Umbilical cord (tissue), 2 donors: Measurements from ENCODE around the gene AKT3. TPM values are rescaled to one million over a fixed set of nuclear protein-coding genes. Genes with fewer than 3 reads are reported as not detected.

ENCODE experiments used
- DNase-seq: peaks from one replicate; pipeline ENCODE4 v3.0.0-alpha.2; 2015; ENCODE audit warnings: low spot score
- total RNA-seq: library from RNA; depleted of rRNA; stranded (reverse); fragments of >200 nt; gene quantifications from one replicate; pipeline ENCODE4 v1.2.3, GENCODE V29; 2014; ENCODE audit warnings: low replicate concordance; ENCODE audit not compliant: insufficient read depth

The AKT3 gene
- total RNA-seq, 1 donor from 2014 or later: 64.0 TPM

DNA sequence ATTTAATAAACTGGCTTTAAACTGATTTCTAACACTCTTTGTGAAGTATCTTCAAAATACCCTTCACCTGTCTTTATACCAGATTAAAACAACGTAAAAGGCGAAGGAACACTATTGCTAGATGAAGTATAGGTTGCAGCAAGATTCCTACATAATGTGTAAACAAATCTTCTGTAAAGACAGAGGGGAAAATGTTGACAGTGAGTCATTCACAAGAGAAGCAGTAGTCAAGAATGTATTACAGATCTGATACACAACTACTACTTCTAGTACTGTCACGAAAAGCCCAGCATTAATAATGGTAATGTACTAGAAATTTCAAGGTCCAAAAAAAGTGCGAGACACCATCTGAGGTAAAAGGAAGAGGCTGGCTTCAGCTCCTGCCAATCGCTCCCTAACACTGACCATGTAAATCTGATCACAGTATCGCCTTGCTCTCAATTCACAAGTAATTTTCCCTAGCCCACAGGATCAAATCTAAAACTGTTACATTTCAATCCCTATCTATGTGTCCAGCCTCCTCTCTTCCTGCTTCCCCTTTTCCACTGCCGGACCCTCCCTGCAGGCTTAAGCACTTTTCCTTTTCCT is 290.4 kb downstream of the AKT3 start:
- DNase-seq: no peak

DNA sequence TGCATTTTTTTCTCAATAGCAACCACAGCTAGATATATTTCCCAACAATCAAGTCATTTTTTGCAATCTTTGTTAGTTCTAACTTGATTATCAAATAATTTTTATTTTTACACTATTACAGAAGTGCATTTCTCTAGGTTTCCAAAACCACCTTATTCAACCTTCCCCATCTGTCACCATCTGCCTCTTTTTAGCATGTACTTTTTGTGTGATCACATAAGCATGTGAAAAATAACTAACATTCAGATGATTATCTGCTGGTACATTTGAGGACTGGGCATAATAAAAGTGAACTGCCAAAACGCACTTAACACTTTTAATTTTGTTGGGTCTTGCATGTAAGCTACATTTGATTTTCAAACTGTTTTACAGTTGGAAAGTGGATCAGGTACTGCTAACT is 291.5 kb downstream of the AKT3 start:
- DNase-seq: no peak

DNA sequence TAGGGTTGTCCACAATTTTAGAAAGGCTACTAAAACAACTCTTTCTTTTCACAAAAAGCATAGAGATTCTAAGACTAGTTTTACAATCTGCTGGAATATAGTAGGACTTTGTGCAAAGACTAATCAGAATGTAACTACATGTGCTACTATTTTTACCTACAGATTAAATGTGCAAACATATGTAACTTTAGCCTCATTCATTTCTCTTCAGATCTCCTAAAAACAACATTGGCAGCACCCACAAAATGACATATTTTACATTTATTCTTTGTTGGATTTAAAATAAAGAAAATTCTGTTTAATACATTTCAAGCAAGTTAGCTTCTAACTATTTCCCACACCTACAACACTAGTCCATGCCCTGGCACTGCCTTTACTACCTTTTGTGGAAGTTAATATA is 292.2 kb downstream of the AKT3 start:
- no peak for DNase-seq

DNA sequence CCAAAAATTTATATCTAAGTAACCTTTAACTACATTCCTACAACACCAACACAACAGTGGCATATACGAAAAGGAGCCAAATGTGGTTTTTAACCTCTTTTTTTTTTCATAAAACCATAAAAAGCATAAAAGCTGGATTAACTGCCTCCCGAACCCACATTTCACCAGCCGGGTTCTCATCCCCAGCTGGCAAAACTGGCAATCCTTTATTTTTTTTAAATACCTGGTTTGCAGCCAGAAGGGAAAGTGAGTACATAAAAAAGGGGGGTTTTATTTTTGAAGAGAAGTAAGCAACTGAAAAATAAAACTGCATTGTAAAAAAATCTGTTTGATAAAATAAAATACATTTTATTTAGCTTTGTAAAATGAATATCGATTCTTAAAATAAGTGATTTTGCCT is 295.4 kb downstream of the AKT3 start:
- no peak for DNase-seq

DNA sequence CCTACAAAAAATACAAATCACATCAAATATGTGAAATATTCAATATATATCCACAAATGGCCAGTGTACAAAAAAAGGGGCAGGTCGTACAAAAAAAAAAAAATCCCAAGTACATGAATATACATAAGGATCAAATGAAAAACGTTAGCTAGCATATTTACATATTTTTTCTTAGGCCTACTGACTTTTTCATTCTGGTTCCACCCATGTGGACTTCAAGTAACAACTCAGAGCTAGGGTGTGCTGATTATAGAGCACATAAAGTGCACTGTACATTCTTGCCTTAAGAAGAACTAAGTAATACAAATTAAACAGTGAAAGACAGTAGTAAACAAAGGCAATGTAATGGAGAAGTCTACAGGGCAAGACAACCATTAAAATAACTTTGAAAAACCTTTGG is 297.0 kb downstream of the AKT3 start:
- no peak for DNase-seq

DNA sequence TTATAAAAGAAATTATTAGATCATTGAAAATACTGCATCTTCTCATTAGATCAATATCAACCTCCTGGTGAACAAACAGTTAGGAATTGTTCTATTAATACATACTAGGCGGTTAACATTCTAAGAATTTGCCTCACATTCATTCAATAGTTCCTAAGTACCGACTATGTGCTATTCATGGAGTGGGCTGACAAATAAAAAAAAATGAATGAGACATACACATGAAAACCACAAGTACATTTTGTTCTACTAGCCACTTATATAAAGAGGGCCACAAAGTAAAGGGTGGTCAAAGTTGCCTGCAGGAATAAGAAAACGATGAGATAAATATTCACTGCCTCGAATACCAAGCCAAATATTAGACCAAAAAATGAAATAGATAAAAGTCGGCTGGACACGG is 299.8 kb downstream of the AKT3 start:
- DNase-seq: no peak

DNA sequence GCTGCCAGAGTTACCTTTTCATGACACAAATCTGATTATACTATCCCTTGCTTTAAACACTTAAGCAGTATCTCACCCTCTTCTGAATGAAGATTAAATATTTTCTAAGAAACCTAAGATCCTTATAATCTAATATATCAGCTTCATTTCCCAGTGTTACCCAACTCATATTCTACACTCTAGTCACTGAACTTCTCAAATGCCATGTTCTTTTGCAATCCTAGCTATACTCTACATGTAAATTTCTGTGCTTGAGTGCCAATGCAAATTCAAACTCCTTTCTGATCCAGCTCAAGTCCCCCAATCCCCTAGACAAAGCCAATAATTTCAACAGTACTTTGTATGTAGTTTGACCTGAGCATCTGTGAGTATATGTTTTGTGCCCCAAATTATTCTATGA is 300.3 kb downstream of the AKT3 start:
- DNase-seq: no peak

DNA sequence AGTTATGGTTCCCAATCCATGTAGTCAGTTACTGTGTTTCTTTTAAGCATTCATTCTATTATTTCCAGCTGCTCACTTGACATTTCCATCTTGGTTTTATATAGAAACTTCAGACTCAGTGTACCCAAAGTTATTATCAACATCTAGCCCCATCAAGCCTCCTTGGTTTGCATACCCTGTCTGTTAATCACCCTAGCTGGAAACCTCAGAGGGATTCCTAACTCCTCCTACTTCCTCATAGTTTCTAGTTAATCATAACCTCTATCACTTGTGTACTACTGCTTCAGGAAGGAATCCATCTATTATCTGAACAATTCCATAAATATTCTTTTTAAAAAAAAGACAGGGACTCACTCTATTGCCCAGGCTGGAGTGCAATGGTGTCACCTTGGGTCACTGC is 300.9 kb downstream of the AKT3 start:
- no peak for DNase-seq

DNA sequence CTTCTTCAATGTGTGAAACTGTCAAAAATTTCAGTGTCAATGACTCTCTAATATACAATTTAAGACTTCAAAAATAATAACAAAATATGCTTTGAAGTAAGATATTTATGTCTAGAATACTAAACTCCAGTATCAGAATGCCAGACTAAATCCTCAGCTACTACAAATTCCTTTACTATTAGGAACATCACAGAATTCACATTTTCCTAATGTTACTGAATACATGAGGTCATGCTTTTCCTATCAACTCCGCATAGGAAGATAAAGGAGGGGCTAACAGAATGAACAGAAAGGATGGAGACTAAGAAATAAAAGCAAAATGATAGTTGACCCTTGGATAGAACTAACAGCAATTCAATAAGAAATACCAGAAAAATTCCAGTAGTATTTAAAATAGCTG is 301.5 kb downstream of the AKT3 start:
- peak; percentile 50 for DNase-seq

DNA sequence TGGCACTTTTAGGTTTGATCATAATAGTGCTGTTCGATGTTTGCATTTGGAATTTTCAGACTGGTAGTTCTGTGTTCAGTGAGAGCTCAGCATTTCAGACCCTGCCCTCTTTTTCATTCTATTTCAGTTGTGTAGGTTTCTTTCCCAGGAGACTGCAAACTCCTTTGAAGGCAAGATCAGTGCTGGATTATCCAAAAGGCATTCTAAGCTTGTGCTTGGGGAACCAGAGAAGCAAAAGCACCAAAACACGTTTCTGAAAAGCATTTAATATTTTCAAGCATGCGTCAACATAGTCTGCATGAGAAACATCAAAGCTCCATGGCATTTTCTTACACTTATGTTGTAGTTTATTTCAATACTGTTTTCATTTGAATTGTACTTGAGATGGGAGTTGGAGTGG is 302.2 kb downstream of the AKT3 start:
- DNase-seq: peak; percentile 84

DNA sequence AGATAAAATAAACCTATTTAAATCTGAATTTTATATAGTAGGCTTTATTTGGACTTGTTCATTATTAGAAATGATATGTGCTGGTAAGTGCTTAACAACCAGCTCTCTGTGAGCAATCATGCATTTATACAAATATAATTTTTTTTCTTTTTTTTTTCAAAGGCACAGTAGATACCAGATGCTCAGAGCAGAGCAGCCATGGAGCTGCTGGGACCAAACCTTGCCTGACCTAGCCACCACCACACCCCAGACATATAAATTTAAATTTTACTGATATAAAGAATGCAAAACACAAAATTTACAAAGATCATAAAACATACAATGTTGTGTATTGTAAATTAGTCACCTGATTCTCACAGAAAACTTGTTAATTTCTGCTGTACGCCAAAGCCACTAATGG is 303.6 kb downstream of the AKT3 start:
- no peak for DNase-seq

DNA sequence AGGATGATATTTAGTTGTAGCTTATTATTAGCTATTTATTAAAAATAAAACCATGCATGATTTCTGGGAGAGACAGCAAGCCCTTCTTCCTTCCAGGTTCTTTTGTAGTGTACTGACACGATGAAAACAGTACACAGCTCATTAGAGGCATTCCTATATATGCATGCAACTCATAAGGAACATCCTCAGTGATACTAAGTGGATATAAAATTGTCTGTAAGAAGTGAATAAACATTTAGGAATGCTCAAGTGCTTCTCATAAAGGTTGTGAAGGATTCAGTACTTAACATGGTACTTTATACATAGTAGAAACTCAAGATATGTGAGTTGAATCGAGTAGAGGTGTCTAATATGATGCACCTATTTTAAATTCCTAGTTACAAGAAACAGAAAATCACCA is 306.5 kb downstream of the AKT3 start:
- DNase-seq: no peak

DNA sequence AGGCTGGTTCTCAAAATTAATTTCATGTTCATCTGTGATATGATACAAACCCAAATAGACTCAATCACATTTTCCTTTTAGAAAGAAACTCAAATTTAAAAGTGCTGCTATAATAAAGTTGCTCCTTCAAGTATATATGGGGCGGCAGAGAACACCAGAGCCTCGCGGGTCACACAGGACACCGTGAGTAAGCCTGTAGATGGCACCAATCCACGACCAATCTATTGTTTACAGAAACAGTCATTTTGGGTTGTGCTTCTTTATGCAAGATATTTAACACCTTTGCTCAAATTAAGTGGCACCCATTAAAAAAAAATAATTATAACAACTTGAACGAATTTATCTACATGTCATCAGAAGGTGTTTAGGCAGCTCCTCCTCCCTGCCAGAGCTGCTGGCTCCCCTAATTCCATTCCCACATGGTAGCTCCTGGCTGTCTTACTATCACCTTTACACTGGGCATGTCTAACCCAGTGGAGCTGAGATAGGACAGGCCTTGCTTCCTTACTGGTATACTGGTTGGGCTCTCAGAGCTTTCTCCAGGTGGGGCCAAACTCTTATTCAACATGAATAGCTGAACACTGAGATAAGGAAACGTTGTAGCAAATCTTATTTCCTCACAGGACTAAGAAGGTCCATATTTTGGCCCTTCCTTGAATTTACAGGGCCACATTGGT is 307.2 kb downstream of the AKT3 start:
- DNase-seq: no peak

DNA sequence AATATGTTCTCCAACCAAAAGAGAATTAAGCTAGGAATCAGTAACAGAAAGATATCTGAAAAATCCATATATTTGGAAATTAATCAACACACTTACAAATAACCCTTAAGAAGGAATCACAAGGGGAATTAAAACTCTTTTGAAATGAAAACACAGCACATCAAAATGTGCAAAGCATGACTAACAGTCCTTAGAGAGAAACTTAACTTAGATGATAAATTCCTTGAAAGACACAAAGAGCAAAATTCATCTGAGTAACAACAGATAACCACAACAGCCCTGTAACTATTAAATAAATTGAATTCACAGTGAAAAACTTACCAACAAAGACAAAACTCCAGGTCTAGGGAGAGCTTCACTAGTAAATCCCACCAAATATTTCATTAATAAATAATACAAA is 310.4 kb downstream of the AKT3 start:
- DNase-seq: no peak

DNA sequence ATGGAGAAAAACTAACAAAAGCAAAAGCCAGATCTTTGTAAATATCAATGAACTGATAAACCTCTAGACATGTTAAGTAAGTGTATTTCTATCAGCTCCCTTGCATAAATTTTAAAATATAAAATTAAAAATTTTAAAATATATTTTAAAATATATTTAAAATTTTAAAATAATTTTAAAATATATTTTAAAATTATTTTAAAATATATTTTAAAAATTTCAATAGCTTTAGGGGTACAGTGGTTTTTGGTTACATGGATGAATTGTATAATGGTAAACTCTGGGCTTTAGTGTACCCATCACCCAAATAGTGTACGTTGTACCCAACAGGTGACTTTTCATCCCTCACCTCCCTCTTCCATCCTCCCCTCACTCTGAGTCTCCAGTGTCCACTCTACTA is 315.0 kb downstream of the AKT3 start:
- no peak for DNase-seq

DNA sequence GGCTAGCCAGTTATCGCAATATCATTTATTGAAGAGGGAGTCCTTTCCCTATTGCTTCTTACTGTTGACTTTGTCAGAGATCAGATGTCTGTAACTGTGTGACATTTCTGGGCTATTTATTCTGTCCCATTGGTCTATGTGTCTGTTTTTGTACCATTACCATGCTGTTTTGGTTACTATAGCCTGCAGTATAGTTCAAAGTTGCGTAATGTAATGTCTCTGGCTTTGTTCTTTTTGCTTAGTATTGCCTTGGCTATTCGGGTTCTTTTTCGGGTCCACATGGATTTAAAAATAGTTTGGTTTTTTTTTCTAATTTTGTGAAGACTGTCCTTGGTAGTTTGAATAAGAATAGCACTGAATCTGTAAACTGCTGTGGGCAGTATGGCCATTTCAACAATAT is 320.5 kb downstream of the AKT3 start:
- no peak for DNase-seq

DNA sequence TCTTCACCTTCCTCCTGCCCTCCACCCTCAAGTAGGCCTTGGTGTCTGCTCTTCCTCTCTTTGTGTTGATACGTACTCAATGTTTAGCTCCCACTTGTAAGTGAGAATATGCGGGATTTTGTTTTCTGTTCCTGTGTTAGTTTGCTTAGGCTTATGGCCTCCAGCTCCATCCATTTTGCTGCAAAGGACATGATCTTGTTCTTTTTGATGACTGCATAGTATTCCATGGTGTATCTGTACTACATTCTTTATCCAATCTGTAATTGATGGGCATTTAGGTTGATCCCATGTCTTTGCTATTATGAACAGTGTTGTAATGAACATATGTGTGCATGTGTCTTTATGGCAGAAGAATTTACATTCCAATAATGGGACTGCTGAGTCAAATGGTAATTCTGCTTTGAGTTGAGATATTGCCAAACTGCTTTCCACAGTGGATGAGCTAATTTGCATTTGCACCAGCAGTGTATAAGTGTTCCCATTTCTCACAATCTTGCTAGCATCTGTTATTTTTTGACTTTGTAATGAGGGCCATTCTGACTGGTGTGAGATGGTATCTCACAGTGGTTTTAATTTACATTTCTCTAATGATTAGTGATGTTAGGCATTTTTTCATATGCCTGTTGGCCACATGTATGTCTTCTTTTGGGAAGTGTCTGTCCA is 321.5 kb downstream of the AKT3 start:
- no peak for DNase-seq

DNA sequence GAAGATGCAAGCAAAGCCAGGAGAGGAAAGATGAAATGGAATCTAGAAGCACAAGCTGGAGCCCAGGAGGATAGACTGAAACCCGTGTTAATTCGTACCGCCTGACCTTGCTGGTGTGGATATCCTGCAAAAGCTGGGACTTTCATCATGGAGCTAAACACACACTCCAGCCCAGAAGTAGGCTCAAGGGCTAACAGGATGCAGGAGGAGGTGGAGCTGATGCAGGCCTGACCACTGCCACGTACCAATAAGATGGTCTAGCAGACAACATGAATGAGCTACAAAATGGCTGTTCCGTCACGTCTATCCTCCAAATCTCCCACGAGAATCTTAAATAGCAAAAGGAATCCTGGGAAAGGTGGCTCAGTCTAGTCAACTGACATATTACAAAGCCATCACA is 323.9 kb downstream of the AKT3 start:
- no peak for DNase-seq

DNA sequence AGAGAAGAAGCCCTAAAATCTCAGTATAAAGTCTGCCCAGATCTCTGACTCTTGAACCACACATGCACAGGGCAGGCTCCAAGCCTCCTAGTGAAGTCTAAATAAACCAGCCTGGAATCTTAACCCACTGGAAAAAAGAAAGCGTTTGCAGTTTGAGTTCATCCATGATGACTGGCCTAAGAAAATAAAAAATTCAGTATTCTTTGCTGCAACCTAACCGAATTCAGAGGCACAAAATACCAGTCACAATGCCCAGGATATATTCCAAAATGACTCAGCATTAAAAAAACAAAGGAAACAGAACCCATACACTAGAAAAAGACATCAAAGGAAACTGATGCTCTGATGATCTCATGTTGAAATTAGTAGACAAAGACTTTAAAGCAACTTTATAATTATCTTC is 325.0 kb downstream of the AKT3 start:
- DNase-seq: no peak

DNA sequence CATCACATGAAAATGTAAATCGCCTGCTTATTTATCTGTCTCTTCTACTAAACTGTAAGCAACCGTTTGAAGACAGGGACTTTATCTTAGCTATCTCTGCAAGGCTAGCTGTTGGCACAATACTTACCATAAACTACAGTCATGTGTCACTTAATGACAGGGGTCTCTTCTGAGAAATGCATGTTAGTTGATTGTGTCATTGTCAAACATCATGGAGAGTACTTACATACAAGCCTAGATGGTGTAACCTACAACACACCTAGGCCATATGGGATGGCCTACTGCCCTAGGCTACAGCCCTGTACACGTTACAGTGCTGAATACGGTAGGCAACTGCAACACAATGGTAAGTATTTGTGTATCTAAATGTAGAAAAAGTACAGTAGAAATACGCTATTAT is 326.3 kb downstream of the AKT3 start:
- no peak for DNase-seq

DNA sequence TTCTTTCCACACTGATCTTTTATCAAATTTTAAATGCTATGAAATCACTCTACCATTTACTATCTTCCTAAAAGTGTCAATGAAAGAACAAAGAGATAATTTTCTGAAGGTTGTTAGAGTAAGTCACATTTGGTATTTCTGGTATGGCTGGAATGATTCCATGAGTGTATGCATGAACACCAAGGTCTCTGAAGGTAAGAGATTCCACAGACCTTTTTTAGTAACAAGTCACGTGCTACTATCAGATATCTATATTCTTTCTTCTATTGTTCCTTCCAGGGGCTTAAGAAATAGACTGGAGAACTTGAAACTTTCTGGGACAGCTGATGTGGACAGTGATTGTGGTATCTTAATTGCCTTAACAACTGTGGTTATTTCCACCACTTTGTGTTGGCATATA is 329.2 kb downstream of the AKT3 start:
- no peak for DNase-seq

DNA sequence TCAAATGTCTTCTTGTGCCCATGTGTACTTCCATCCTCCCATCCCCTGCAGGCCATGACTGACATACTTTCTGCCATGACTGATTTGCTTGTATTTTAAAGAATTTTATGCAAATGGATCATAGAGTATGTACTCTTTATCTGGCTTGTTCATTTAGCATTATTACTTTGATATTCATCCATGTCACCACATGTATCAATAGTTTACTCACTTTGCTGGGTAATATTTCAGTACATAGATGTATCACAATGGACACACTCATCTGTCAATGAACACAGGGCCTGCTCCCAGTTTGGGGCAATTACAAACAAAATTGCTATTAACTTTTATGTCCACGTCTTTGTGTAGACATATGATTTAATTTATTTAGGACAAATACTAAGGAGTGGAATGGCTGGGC is 335.1 kb downstream of the AKT3 start:
- DNase-seq: no peak

DNA sequence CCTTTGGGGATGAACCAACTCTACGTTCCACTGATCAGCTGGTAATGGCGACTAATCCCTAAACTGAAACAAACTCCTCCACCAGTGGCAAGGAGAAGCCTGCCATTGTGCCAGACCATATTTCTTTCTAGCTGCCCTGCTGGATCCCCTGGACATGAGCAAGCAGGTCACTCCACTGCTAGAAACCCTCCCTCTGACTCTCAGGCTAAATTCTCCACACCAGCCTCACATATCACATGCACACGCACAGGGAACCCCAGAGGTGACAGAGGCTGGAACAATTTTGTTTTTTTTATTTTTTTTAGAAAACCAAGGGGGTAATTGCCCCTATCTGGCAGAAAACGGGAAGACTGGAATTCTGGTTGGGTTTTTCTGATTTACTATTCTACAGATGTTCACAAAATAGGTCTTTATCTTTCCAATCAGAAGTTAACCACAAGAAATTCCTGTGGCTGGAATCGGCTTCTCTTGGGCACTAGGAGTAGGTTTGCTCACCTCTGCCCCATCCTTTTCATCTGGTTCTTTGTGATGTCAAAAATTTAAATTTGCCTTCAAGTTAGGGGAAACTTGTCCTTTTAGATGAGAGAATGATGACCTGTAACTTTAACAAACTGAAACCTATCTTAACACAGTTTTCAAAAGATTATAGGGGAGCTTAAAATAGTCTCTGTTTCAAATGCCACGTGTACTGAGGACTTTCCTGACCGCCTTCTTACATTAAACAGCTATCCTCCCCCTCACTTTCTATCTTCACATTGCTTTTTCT is 336.1 kb downstream of the AKT3 start:
- DNase-seq: no peak
